Activated B cell treated with CpG ODN at 0.5 μM for 24 hours (primary cell): Measurements from ENCODE around the gene MAML2. TPM values are rescaled to one million over a fixed set of nuclear protein-coding genes. Genes with fewer than 3 reads are reported as not detected.

Experiments
- ATAC-seq: fragments of 200-7000 bp; cut with Tn5 transposase; one replicate; pipeline ENCODE4 v1.10.0; 2021; ENCODE audit warnings: low read depth, mild to moderate bottlenecking, moderate library complexity
- CTCF ChIA-PET: fragments of 350-600 bp; sonication (Branson Sonifier 250); formaldehyde crosslinking; loops from one replicate; lab custom pipeline; 2021; ENCODE audit warnings: antibody characterized with exemption; lab: Charles Lee
- POLR2A ChIA-PET: fragments of 350-600 bp; sonication (Branson Sonifier 250); formaldehyde crosslinking; loops from one replicate; lab custom pipeline; 2021; ENCODE audit warnings: antibody characterized with exemption; lab: Charles Lee
- DNase-seq: peaks from one replicate; pipeline ENCODE4 v3.0.0; 2022
- H3K27ac Mint-ChIP-seq: one replicate; pipeline ENCODE4 v1.8.0; 2020; ENCODE audit warnings: mixed read lengths
- H3K27me3 Mint-ChIP-seq: one replicate; pipeline ENCODE4 v1.8.0; 2021; ENCODE audit warnings: mixed read lengths
- H3K36me3 Mint-ChIP-seq: one replicate; pipeline ENCODE4 v1.8.0; 2021; ENCODE audit warnings: low read depth, mixed read lengths
- H3K4me1 Mint-ChIP-seq: one replicate; pipeline ENCODE4 v1.8.0; 2021; ENCODE audit warnings: mixed read lengths
- H3K4me3 Mint-ChIP-seq: one replicate; pipeline ENCODE4 v1.8.0; 2020; ENCODE audit warnings: mild to moderate bottlenecking, mixed read lengths
- H3K9me3 Mint-ChIP-seq: one replicate; pipeline ENCODE4 v1.8.0; 2020; ENCODE audit warnings: mixed read lengths
- intact Hi-C: fragments of 100-400 bp; cut with micrococcal nuclease; formaldehyde crosslinking; loops from one replicate; pipeline ENCODE4 v1.15.1; 2024
- total RNA-seq: library from RNA; stranded (reverse); gene quantifications from 2 replicates; pipeline ENCODE4 v1.2.3, GENCODE V29; 2022
- TF ChIP-seq, protein P1 (sequence below): fragments of 200-600 bp; IDR thresholded peaks from one replicate; pipeline ENCODE4 v1.8.0; 2022; ENCODE audit warnings: antibody characterized with exemption, mild to moderate bottlenecking

Gene MAML2
- total RNA-seq, 1 donor from 2014 or later, result 24.8 TPM

- CTCF ChIA-PET, result interaction anchor here (1.7 kb wide), 1 partner anchor 239 kb away, joined by 5 read pairs; the partner anchor contains the start of gene MAML2
- Mint-ChIP-seq H3K27me3 (no peaks in the 10 kb centered on the region), H3K27ac (no peak overlapping the region), H3K9me3 (no peaks in the 10 kb centered on the region), H3K4me3 (no peak overlapping the region), H3K36me3 (peaks cover 5% of the 10 kb centered on the region), H3K4me1 (peaks cover 2% of the 10 kb centered on the region)
- DNase-seq, result no peak
- no peak for ATAC-seq
- TF ChIP-seq, protein P1, sequence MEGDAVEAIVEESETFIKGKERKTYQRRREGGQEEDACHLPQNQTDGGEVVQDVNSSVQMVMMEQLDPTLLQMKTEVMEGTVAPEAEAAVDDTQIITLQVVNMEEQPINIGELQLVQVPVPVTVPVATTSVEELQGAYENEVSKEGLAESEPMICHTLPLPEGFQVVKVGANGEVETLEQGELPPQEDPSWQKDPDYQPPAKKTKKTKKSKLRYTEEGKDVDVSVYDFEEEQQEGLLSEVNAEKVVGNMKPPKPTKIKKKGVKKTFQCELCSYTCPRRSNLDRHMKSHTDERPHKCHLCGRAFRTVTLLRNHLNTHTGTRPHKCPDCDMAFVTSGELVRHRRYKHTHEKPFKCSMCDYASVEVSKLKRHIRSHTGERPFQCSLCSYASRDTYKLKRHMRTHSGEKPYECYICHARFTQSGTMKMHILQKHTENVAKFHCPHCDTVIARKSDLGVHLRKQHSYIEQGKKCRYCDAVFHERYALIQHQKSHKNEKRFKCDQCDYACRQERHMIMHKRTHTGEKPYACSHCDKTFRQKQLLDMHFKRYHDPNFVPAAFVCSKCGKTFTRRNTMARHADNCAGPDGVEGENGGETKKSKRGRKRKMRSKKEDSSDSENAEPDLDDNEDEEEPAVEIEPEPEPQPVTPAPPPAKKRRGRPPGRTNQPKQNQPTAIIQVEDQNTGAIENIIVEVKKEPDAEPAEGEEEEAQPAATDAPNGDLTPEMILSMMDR, result no peak
- POLR2A ChIA-PET, result no interaction called here
- intact Hi-C loops, result loop anchor here (2.0 kb wide), 1 partner anchor 15 kb away; no protein-coding TSS in a partner anchor
Observed at GRCh38 chr11:96103721-96104120, 239.3 kb downstream of the MAML2 start.

- no peak for ATAC-seq
- H3K4me3 Mint-ChIP-seq, result no peak overlapping the region
- H3K9me3 Mint-ChIP-seq, result no peaks in the 10 kb centered on the region
- peaks cover 2% of the 10 kb centered on the region for H3K4me1 Mint-ChIP-seq
- DNase-seq, result no peak
- no peaks in the 10 kb centered on the region for H3K27me3 Mint-ChIP-seq
- no peak overlapping the region for H3K27ac Mint-ChIP-seq
- CTCF ChIA-PET, result interaction anchor here (1.7 kb wide), 1 partner anchor 240 kb away, joined by 5 read pairs; the partner anchor contains the start of gene MAML2
- POLR2A ChIA-PET, result no interaction called here
- intact Hi-C loops, result no loop called here
- peaks cover 3% of the 10 kb centered on the region for H3K36me3 Mint-ChIP-seq
- TF ChIP-seq, protein P1, result no peak
Observed at GRCh38 chr11:96103102-96103501, 239.9 kb downstream of the MAML2 start.

GRCh38 chr11:96102664-96103078 lies 240.3 kb downstream of the MAML2 start:
- no peak for DNase-seq
- Mint-ChIP-seq H3K9me3 (no peaks in the 10 kb centered on the region), H3K4me3 (no peak overlapping the region), H3K4me1 (peaks cover 2% of the 10 kb centered on the region), H3K27me3 (no peaks in the 10 kb centered on the region), H3K36me3 (peaks cover 2% of the 10 kb centered on the region), H3K27ac (no peak overlapping the region)
- CTCF ChIA-PET, result no interaction called here
- no peak for ATAC-seq
- TF ChIP-seq, protein P1, result no peak
- POLR2A ChIA-PET, result no interaction called here
- intact Hi-C loops, result no loop called here

DNA sequence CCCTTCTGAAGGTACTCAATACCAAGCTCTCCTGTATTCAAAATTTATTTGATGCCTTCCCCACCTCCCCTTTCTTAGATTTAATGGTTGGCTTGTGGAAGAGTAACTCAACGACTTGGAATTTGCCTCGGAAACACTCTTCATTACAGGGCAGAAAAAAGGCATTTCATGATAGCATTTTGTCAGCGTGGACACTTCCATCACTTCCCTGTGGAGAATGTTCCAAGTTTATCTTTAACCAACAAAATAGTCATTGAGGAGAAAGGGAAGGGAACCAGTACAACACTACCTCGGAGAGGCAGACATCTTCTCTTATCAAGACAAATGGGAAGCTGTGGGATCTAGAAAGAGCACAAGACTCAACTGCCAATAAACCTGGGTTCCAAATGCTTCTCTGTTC lies 241.8 kb downstream of the MAML2 start:
- ATAC-seq, result no peak
- H3K27ac Mint-ChIP-seq, result no peak overlapping the region
- ChIA-PET CTCF (no interaction called here), POLR2A (no interaction called here)
- H3K4me3 Mint-ChIP-seq, result no peak overlapping the region
- intact Hi-C loops, result no loop called here
- peaks cover 2% of the 10 kb centered on the region for H3K36me3 Mint-ChIP-seq
- peaks cover 2% of the 10 kb centered on the region for H3K4me1 Mint-ChIP-seq
- no peaks in the 10 kb centered on the region for H3K9me3 Mint-ChIP-seq
- TF ChIP-seq, protein P1, result no peak
- no peaks in the 10 kb centered on the region for H3K27me3 Mint-ChIP-seq
- DNase-seq, result no peak

- no peaks in the 10 kb centered on the region for H3K4me1 Mint-ChIP-seq
- DNase-seq, result no peak
- TF ChIP-seq, protein P1, result no peak
- H3K9me3 Mint-ChIP-seq, result no peaks in the 10 kb centered on the region
- no peak overlapping the region for H3K4me3 Mint-ChIP-seq
- POLR2A ChIA-PET, result no interaction called here
- intact Hi-C loops, result no loop called here
- H3K27ac Mint-ChIP-seq, result no peak overlapping the region
- no peaks in the 10 kb centered on the region for H3K27me3 Mint-ChIP-seq
- CTCF ChIA-PET, result interaction anchor here (1.5 kb wide), 1 partner anchor 245 kb away, joined by 6 read pairs; the partner anchor contains the start of gene MAML2
- no peak for ATAC-seq
- H3K36me3 Mint-ChIP-seq, result peaks cover 2% of the 10 kb centered on the region
Observed at GRCh38 chr11:96098511-96099241, 244.3 kb downstream of the MAML2 start.
